H1 (cell line): ENCODE measurements around the gene CFAP100. TPM values are rescaled to one million over a fixed set of nuclear protein-coding genes. Genes with fewer than 3 reads are reported as not detected.

Experiments used
- CHD2 ChIP-seq: IDR thresholded peaks from 2 replicates; pipeline ENCODE4 v1.6.1; 2012; ENCODE audit warnings: low read length, improper control_type of control experiment
- polyA plus RNA-seq, 7 experiments: library from polyadenylated mRNA; depleted of rRNA in 3 of 7; stranded (reverse) in 5 of 7; unstranded in 2 of 7; fragments of >200 nt in 5 of 7; fragments of 200-250 nt in 2 of 7; gene quantifications; 1 replicate in 5 of 7; 2 replicates in 1 of 7; 4 replicates in 1 of 7; pipeline versions ENCODE4 v1.2.1 to v1.2.3, GENCODE V29; 2011 to 2013; ENCODE audit warnings: missing spikeins in 2 of 7, mixed read lengths in 2 of 7
- total RNA-seq: library from RNA; stranded (reverse); fragmentation: NEBNext Ultra II Directional; extraction: Animal tissue kit (Norgen Biotek cat#: 25700); gene quantifications from 2 replicates; pipeline ENCODE4 v1.2.1, GENCODE V29; 2021
- TF ChIP-seq, protein P1 (sequence below): fragments of 300-600 bp; sonication (generic); IDR thresholded peaks from 2 replicates; pipeline ENCODE4 v1.7.1; 2012; ENCODE audit warnings: low read length, moderate library complexity, mild to moderate bottlenecking, inconsistent platforms; ENCODE audit not compliant: insufficient replicate concordance

Gene CFAP100
- total and polyA plus RNA-seq, 2 of the 8 experiments (the other 6 are each of a cell fraction or from before 2014, with no cell fraction given): 0.17 TPM; not detected in 1

DNA sequence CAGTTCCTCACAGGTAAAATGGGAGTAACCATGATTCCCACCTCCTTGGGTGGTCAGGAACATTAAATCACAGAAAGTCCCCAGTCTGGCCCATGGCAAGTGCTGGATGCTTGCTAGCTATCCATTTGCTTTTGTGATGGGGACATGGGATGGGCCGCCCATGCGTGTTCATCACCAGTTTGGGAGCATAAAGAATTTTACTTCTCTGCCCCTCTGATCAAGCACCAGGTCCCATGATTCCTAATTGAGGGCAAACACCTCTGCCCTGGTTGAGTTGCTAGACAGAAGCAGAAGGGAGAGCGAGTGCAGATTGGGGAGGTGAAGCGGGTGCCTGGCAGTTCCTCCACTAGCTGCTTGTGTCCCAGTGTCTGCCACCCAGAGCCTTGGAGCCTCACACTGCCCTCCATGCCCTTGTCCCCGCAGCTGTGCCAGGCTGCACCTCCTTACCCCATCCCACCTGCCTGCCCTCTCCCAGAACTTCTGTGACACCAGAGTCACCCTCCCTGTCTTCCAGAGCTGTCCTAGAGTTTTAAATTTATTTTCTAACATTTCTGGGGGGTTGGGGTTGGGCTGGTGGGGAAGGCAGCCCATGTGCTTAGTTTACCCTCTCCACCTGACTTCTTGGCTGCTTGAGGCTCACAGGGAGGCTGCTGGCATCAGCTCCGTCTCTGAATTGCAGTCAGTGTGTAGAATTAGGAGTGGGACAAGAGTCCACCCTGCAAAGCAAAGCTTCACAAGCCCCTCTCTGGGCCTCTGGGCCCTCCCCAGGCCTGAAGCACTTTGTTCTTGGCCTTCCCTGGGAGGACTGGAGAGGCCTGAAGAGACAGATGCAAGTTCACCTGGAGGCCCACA is 18.4 kb downstream of the CFAP100 start (continued):
- TF ChIP-seq, protein P1, sequence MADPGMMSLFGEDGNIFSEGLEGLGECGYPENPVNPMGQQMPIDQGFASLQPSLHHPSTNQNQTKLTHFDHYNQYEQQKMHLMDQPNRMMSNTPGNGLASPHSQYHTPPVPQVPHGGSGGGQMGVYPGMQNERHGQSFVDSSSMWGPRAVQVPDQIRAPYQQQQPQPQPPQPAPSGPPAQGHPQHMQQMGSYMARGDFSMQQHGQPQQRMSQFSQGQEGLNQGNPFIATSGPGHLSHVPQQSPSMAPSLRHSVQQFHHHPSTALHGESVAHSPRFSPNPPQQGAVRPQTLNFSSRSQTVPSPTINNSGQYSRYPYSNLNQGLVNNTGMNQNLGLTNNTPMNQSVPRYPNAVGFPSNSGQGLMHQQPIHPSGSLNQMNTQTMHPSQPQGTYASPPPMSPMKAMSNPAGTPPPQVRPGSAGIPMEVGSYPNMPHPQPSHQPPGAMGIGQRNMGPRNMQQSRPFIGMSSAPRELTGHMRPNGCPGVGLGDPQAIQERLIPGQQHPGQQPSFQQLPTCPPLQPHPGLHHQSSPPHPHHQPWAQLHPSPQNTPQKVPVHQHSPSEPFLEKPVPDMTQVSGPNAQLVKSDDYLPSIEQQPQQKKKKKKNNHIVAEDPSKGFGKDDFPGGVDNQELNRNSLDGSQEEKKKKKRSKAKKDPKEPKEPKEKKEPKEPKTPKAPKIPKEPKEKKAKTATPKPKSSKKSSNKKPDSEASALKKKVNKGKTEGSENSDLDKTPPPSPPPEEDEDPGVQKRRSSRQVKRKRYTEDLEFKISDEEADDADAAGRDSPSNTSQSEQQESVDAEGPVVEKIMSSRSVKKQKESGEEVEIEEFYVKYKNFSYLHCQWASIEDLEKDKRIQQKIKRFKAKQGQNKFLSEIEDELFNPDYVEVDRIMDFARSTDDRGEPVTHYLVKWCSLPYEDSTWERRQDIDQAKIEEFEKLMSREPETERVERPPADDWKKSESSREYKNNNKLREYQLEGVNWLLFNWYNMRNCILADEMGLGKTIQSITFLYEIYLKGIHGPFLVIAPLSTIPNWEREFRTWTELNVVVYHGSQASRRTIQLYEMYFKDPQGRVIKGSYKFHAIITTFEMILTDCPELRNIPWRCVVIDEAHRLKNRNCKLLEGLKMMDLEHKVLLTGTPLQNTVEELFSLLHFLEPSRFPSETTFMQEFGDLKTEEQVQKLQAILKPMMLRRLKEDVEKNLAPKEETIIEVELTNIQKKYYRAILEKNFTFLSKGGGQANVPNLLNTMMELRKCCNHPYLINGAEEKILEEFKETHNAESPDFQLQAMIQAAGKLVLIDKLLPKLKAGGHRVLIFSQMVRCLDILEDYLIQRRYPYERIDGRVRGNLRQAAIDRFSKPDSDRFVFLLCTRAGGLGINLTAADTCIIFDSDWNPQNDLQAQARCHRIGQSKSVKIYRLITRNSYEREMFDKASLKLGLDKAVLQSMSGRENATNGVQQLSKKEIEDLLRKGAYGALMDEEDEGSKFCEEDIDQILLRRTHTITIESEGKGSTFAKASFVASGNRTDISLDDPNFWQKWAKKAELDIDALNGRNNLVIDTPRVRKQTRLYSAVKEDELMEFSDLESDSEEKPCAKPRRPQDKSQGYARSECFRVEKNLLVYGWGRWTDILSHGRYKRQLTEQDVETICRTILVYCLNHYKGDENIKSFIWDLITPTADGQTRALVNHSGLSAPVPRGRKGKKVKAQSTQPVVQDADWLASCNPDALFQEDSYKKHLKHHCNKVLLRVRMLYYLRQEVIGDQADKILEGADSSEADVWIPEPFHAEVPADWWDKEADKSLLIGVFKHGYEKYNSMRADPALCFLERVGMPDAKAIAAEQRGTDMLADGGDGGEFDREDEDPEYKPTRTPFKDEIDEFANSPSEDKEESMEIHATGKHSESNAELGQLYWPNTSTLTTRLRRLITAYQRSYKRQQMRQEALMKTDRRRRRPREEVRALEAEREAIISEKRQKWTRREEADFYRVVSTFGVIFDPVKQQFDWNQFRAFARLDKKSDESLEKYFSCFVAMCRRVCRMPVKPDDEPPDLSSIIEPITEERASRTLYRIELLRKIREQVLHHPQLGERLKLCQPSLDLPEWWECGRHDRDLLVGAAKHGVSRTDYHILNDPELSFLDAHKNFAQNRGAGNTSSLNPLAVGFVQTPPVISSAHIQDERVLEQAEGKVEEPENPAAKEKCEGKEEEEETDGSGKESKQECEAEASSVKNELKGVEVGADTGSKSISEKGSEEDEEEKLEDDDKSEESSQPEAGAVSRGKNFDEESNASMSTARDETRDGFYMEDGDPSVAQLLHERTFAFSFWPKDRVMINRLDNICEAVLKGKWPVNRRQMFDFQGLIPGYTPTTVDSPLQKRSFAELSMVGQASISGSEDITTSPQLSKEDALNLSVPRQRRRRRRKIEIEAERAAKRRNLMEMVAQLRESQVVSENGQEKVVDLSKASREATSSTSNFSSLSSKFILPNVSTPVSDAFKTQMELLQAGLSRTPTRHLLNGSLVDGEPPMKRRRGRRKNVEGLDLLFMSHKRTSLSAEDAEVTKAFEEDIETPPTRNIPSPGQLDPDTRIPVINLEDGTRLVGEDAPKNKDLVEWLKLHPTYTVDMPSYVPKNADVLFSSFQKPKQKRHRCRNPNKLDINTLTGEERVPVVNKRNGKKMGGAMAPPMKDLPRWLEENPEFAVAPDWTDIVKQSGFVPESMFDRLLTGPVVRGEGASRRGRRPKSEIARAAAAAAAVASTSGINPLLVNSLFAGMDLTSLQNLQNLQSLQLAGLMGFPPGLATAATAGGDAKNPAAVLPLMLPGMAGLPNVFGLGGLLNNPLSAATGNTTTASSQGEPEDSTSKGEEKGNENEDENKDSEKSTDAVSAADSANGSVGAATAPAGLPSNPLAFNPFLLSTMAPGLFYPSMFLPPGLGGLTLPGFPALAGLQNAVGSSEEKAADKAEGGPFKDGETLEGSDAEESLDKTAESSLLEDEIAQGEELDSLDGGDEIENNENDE: no peak
- no peak for TF ChIP-seq CHD2
- TF ChIP-seq, all 59 proteins: peak for 0
